HG03469 (cell line): Measurements from ENCODE around the gene LTBP3.

ENCODE experiments used
- ATAC-seq: cut with Tn5 transposase; IDR thresholded peaks from one replicate; pipeline ENCODE4 v1.9.1; 2021; ENCODE audit warnings: mild to moderate bottlenecking, moderate library complexity, moderate number of reproducible peaks; ENCODE audit not compliant: unreplicated experiment

Gene LTBP3

GRCh38 chr11:65555693-65556231, 2.4 kb downstream of the LTBP3 start:
- no peak for ATAC-seq

GRCh38 chr11:65554842-65555430, 3.2 kb downstream of the LTBP3 start:
- no peak for ATAC-seq

- ATAC-seq, result no peak
Observed at GRCh38 chr11:65554057-65554818, 3.9 kb downstream of the LTBP3 start.

- ATAC-seq, result no peak
Observed at GRCh38 chr11:65553301-65554001, 4.7 kb downstream of the LTBP3 start.

- no peak for ATAC-seq
Observed at GRCh38 chr11:65552388-65552951, 5.7 kb downstream of the LTBP3 start.

- ATAC-seq, result no peak
Observed at GRCh38 chr11:65551572-65552387, 6.4 kb downstream of the LTBP3 start.

GRCh38 chr11:65549096-65549495, 9.1 kb downstream of the LTBP3 start:
- ATAC-seq, result no peak

- no peak for ATAC-seq
Observed at GRCh38 chr11:65548395-65548794, 9.8 kb downstream of the LTBP3 start.

GRCh38 chr11:65547446-65548125, 10.6 kb downstream of the LTBP3 start:
- ATAC-seq, result no peak

- peak; percentile 51 for ATAC-seq
Observed at GRCh38 chr11:65546217-65546958, 11.8 kb downstream of the LTBP3 start.

- no peak for ATAC-seq
Observed at GRCh38 chr11:65545853-65546216, 12.3 kb downstream of the LTBP3 start.

GRCh38 chr11:65542738-65543390, 15.3 kb downstream of the LTBP3 start:
- ATAC-seq, result no peak

GRCh38 chr11:65541093-65541982, 16.8 kb downstream of the LTBP3 start:
- ATAC-seq, result no peak

GRCh38 chr11:65540290-65541092, 17.7 kb downstream of the LTBP3 start:
- peak; percentile 27 for ATAC-seq

GRCh38 chr11:65539744-65540289, 18.3 kb downstream of the LTBP3 start:
- ATAC-seq, result peak; percentile 19

GRCh38 chr11:65538915-65539743, 19.0 kb downstream of the LTBP3 start:
- ATAC-seq, result no peak
